NCI-H345 (cell line): Measurements from ENCODE around the gene SYF2.
"Not testable (repeated sequence)": the region's sequence is repeated elsewhere in the genome, so short reads cannot be mapped to it uniquely, and the experiment has no call there.

ENCODE experiments used
- DNase-seq: peaks from one replicate; lab custom pipeline; 2025; lab: John Stamatoyannopoulos, UW

SYF2 gene

GRCh38 chr1:25206201-25206600, 26.1 kb downstream of the SYF2 start:
- DNase-seq, result no peak

GRCh38 chr1:25205786-25206185, 26.5 kb downstream of the SYF2 start:
- no peak for DNase-seq

- peak; percentile 59 for DNase-seq
These were observed 27.4 kb downstream of the SYF2 start for GRCh38 chr1:25204797-25205480.

GRCh38 chr1:25201006-25201405, 31.3 kb downstream of the SYF2 start:
- no peak for DNase-seq

GRCh38 chr1:25199819-25200620, 32.3 kb downstream of the SYF2 start:
- DNase-seq, result no peak

GRCh38 chr1:25198663-25199252, 33.5 kb downstream of the SYF2 start:
- no peak for DNase-seq

- DNase-seq, result no peak
These were observed 34.2 kb downstream of the SYF2 start for GRCh38 chr1:25197982-25198662.

GRCh38 chr1:25197235-25197975, 34.9 kb downstream of the SYF2 start:
- DNase-seq, result no peak

- no peak for DNase-seq
These were observed 35.5 kb downstream of the SYF2 start for GRCh38 chr1:25196830-25197229.

GRCh38 chr1:25195835-25196234, 36.5 kb downstream of the SYF2 start:
- peak; percentile 67 for DNase-seq

GRCh38 chr1:25194572-25195020, 37.7 kb downstream of the SYF2 start:
- DNase-seq, result no peak

GRCh38 chr1:25194054-25194453, 38.2 kb downstream of the SYF2 start:
- DNase-seq, result no peak

- no peak for DNase-seq
These were observed 39.1 kb downstream of the SYF2 start for GRCh38 chr1:25193229-25193628.

GRCh38 chr1:25192154-25192553, 40.1 kb downstream of the SYF2 start:
- DNase-seq, result no peak

GRCh38 chr1:25190260-25190659, 42.0 kb downstream of the SYF2 start:
- DNase-seq, result no peak

GRCh38 chr1:25187904-25188303, 44.4 kb downstream of the SYF2 start:
- DNase-seq, result not testable (repeated sequence)

- DNase-seq, result no peak
These were observed 45.2 kb downstream of the SYF2 start for GRCh38 chr1:25187077-25187476.

- DNase-seq, result no peak
These were observed 45.9 kb downstream of the SYF2 start for GRCh38 chr1:25186161-25187007.

GRCh38 chr1:25185409-25186160, 46.7 kb downstream of the SYF2 start:
- no peak for DNase-seq
